22Rv1 (cell line): ENCODE measurements around the gene MIB2.
"Not testable (repeated sequence)": the region's sequence is repeated elsewhere in the genome, so short reads cannot be mapped to it uniquely, and the experiment has no call there.

Experiments
- H3K27ac ChIP-seq: fragments of 450-650 bp; 2 replicates; pipeline ENCODE4 v1.5.1; 2017
- CTCF ChIP-seq: fragments of 450-650 bp; IDR thresholded peaks from 2 replicates; pipeline ENCODE4 v1.5.1; 2017; ENCODE audit warnings: mild to moderate bottlenecking
- ZFX ChIP-seq: fragments of 450-650 bp; IDR thresholded peaks from 2 replicates; pipeline ENCODE4 v1.6.1; 2017; ENCODE audit warnings: antibody characterized with exemption, borderline replicate concordance

MIB2 gene

DNA sequence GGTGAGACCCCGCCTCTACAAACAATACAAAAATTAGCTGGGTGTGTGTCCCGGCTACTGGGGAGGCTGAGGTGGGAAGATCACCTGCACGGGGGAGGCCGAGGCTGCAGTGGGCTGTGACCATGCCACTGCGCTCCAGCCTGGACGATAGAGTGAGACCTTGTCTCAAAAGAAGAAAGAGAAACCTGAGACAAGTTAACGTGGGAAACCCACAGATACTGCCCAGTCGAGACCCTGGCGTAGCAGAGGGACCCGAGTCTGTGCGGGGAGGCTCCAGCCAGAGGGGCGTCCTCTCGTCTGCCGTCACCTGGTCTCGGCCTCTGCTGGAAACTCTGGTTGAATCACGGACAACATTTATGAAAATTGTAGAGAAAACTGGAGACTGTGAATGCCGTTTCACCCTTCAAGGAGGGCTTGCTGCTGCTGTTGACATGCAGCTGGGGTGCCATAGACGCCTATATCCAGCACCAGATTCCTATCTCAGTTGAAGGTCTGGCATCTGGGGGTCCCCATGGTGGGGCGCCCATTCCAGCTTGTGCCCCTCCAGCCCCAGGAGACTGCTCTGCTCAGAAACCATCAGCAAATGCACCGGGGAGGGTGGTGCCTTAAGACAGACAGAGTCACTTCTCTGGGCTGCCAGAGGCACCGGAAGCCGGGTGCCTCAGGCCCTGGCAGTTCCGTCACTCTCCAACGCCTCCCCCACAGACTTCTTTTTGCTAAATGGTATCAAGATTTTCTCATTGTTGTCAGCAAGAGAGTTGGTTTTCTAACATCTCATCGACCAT, 57.1 kb downstream of the MIB2 start:
- no peak for TF ChIP-seq ZFX
- TF ChIP-seq CTCF, result no peak
- no peak overlapping the region for H3K27ac ChIP-seq

GRCh38 chr1:1674806-1675205, 59.5 kb downstream of the MIB2 start:
- not testable (repeated sequence) for H3K27ac ChIP-seq

DNA sequence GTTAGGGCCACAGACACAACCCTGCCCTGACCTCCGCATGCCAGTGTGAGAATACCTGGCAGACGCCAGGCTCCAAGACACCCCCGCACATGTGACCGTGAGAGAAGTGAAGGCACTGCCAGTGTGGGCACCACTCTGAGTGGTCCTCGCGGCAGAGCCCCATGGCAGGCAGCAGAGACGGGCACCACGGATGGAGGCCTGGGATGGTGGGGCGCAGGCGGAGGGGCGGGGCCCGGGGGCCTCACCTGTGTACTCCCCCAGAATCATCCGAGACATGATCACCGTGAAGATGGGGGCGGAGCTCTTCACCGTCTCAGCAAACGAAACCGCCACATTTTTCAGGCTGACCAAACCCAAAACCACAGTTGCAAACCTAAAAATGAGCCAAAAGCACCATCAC, 59.9 kb downstream of the MIB2 start:
- H3K27ac ChIP-seq, result not testable (repeated sequence)

- H3K27ac ChIP-seq, result not testable (repeated sequence)
Observed at GRCh38 chr1:1676087-1676486, 60.8 kb downstream of the MIB2 start.

DNA sequence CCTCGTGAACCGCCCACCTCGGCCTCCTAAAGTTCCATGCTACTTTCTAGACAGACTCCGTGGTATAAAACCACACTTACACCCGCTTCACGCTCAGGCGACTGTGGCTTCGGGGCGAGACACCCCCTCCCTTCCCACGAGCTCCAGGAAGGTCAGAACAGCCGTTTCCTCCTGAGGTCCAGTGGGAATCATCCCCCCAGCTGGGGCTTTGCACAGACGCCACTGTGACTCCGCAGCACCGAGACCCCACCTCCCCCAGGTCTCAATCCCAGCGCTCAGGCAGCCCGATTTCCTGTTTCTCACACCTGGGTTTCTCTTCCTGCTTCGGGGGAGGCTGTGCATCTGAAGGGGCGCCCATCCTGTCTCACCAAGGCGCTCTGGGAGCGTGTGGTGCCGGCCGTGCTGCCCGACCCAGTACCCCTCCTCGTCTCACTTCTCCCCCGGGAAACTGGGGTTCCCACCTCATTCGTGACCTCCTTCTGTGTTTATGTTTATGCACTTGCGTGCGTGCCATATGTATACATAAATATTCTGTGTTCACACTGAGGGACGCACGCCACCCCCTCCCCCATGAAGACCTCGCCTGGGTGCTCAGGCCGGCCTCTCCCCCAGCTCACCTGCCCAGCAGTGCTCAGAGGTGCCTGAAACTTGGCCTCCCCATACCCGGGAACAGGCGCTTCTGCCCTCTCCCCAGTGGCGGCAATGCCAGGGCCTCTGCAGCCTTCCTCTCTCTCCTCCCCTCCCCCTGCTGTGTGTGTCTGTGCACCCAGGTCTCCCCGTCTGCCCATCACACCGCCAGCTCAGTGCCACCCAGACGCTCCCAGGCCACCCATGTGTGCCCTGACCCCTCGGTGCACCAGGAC, 62.6 kb downstream of the MIB2 start:
- H3K27ac ChIP-seq, result no peak overlapping the region
- TF ChIP-seq ZFX, result no peak
- no peak for TF ChIP-seq CTCF

DNA sequence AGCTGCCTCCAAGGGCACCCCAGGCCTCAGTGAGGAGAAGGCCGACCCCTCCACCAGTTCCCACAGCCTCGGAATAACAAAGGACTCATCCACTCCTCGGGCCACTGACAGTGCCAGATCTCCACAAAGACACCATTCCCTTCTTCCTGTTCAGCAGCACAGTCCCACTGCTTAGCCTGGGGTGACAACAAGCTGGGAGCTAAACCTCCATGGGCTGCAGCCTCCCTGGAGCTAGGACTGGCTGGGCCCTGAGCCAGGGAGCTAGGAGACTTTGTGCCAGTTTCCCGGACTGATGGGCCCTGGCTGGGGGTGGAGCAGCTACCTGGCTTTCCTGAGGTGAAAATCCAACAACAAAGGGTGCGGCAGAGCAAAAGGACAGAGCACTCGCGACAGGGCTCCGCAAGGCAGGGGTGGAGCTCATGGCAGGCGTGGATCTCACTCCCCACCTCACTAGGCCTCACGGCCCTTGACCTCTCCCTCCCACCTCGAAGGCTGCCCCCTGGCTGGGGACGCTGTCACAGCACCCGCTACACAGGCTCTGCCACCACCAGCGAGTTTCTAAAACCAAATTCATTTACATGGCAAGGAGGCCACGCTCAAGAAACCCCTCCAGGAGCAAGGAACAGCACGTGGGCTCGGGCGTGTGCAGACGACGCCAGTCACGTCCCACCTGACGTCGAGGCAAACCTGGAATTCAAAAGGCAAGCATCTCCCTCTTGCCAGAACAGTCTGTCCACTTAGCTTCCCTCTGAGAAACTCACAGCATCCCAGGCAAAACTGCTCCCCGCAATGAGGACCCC, 63.5 kb downstream of the MIB2 start:
- no peak for TF ChIP-seq ZFX
- peak; percentile 48 for TF ChIP-seq CTCF
- no peak overlapping the region for H3K27ac ChIP-seq
